Measurements from ENCODE around the gene SERPINA4.

SERPINA4 gene

DNA sequence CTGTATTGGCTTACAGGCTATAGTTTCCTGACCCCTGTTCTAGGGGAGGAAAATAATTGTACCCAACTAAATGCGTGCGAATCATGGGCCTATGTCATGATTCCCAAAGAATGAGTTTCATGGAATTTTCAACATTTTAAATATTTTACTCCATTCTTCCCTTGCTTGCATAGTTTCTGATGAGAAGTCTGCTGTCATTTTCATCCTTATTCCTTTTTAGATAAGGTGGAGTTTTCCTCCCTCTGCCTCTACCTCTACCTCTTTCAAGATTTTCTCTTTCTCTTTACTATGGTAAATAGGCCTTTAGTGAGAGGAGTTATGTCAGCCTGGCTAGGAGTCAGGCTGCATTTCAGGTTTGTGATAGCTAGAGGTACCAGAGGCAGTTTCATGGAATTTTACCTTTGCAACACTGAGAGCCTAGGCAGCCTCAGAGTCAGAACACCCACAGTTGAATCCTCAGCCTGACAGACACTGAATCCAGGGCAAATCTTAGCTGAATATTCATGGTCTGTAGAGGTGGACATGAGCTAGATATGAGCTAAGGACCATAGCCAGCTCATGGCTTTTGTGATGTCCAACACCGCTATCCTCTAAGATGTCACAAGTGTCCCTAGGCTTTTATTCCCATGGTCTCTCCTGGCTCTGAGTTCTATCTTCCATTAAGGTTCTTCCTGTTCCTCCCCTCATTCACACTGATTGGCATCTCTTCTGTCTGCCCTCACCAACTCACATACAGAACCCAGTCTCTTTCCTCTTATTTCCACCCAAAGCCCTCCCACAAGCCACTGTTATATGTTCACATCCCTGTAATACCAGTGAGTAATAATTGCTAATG lies 57.0 kb downstream of the SERPINA4 start:
- no peak for DNase-seq

DNA sequence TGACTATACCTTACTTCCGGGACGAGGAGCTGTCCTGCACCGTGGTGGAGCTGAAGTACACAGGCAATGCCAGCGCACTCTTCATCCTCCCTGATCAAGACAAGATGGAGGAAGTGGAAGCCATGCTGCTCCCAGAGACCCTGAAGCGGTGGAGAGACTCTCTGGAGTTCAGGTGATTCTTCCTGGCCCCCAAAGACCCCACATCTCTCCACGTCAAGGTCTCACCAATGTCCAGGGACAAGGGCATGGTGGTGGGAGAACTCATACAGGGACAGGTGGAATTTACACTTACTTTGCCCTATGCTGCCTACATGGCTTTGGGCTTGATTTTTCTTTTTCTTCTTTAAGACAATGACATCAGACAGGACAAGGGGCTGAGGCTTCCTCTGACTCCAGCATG lies 58.1 kb downstream of the SERPINA4 start:
- no peak for DNase-seq
